Keratinocyte (primary cell): ENCODE measurements around the gene ABCD1. TPM values are rescaled to one million over a fixed set of nuclear protein-coding genes. Genes with fewer than 3 reads are reported as not detected.

Experiments used
- DNase-seq: peaks from one replicate; pipeline ENCODE4 v3.0.0-alpha.2; 2011; ENCODE audit warnings: low read depth, missing footprints, low spot score
- FAIRE-seq: peaks from 2 replicates; lab custom pipeline; 2011; peaks lifted over from hg19 to GRCh38; lab: Jason Lieb, UNC
- H2AFZ ChIP-seq: 2 replicates; pipeline ENCODE4 v1.6.0; 2012; ENCODE audit warnings: low read length, control low read depth, inconsistent platforms; ENCODE audit not compliant: control insufficient read depth
- H3K27ac ChIP-seq: 2 replicates; pipeline ENCODE4 v1.5.1; 2011; ENCODE audit warnings: low read length; ENCODE audit not compliant: control insufficient read depth, insufficient read depth
- H3K27me3 ChIP-seq: 3 replicates; pipeline ENCODE4 v1.6.0; 2011; ENCODE audit warnings: low read length; ENCODE audit not compliant: control insufficient read depth, insufficient read depth; ENCODE audit errors: extremely low read depth
- H3K36me3 ChIP-seq, 2 experiments: 2 replicates in 1 of 2; 3 replicates in 1 of 2; pipeline ENCODE4 v1.5.1; 2011; ENCODE audit warnings: low read length in 2 of 2, mild to moderate bottlenecking in 1 of 2; ENCODE audit not compliant: control insufficient read depth in 2 of 2, insufficient read depth in 2 of 2; ENCODE audit errors: extremely low read depth in 1 of 2
- H3K4me1 ChIP-seq: 3 replicates; pipeline ENCODE4 v1.5.1; 2011; ENCODE audit warnings: low read length; ENCODE audit not compliant: control insufficient read depth, insufficient read depth; ENCODE audit errors: extremely low read depth
- H3K4me2 ChIP-seq: 3 replicates; pipeline ENCODE4 v1.6.0; 2011; ENCODE audit warnings: low read depth, low read length; ENCODE audit not compliant: control insufficient read depth, insufficient read depth; ENCODE audit errors: extremely low read depth
- H3K4me3 ChIP-seq, 3 experiments: fragments of 200-600 bp in 1 of 3; sonication (generic) in 1 of 3; 2 replicates in 2 of 3; 3 replicates in 1 of 3; pipeline ENCODE4 v1.5.1; 2011 to 2016; ENCODE audit warnings: low read length in 3 of 3, mild to moderate bottlenecking in 3 of 3, control low read depth in 2 of 3, inconsistent platforms in 1 of 3, low read depth in 1 of 3, mixed read lengths in 1 of 3, mixed run types in 1 of 3, moderate library complexity in 1 of 3; ENCODE audit not compliant: control insufficient read depth in 2 of 3, insufficient read depth in 2 of 3; ENCODE audit errors: extremely low read depth in 1 of 3
- H3K79me2 ChIP-seq: 2 replicates; pipeline ENCODE4 v1.6.0; 2012; ENCODE audit warnings: low read length; ENCODE audit not compliant: control insufficient read depth, insufficient read depth
- H3K9ac ChIP-seq: 3 replicates; pipeline ENCODE4 v1.6.0; 2011; ENCODE audit warnings: low read length; ENCODE audit not compliant: control insufficient read depth, insufficient read depth; ENCODE audit errors: extremely low read depth
- H3K9me1 ChIP-seq: 3 replicates; pipeline ENCODE4 v1.6.0; 2011; ENCODE audit warnings: low read length; ENCODE audit not compliant: control insufficient read depth, insufficient read depth; ENCODE audit errors: extremely low read depth
- H3K9me3 ChIP-seq: 2 replicates; pipeline ENCODE4 v1.5.1; 2012; ENCODE audit warnings: low read depth, low read length; ENCODE audit not compliant: control insufficient read depth
- H4K20me1 ChIP-seq: 3 replicates; pipeline ENCODE4 v1.6.0; 2011; ENCODE audit warnings: low read length; ENCODE audit not compliant: control insufficient read depth, insufficient read depth; ENCODE audit errors: extremely low read depth
- EZH2 ChIP-seq: IDR thresholded peaks from one replicate; pipeline ENCODE4 v1.6.1; 2012; ENCODE audit warnings: inconsistent platforms, mild to moderate bottlenecking, low read length, moderate library complexity
- dilution Hi-C: fragments of 300-500 bp; cut with MboI; formaldehyde crosslinking; loops from one replicate; pipeline ENCODE4 v1.7.0; 2020; ENCODE audit warnings: low sequenced_read_pairs; ENCODE audit not compliant: extremely low pct_ligation_motif_present
- polyA plus RNA-seq, 5 experiments: library from polyadenylated mRNA; depleted of rRNA in 3 of 5; stranded (reverse) in 3 of 5; stranded (forward) in 1 of 5; unstranded in 1 of 5; fragments of >200 nt; gene quantifications; 1 replicate in 1 of 5; 2 replicates in 3 of 5; 3 replicates in 1 of 5; pipeline versions ENCODE4 v1.2.1 to v1.2.3, GENCODE V29; 2011 to 2012; ENCODE audit warnings: missing spikeins in 2 of 5, low read depth in 1 of 5, low replicate concordance in 1 of 5
- TF ChIP-seq, protein P1 (sequence below), 3 experiments: IDR thresholded peaks in 1 of 3; conservative IDR thresholded peaks in 1 of 3; optimal IDR thresholded peaks in 1 of 3; 2 replicates in 2 of 3; 3 replicates in 1 of 3; pipeline versions ENCODE3 to v1.5.1; 2011; ENCODE audit warnings: low read length in 3 of 3, mild to moderate bottlenecking in 3 of 3, moderate library complexity in 2 of 3, control low read depth in 1 of 3, inconsistent platforms in 1 of 3; ENCODE audit not compliant: insufficient read depth in 2 of 3; ENCODE audit errors: extremely low read depth in 1 of 3

ABCD1 gene
- polyA plus RNA-seq, 1 donor (not counting 4 experiments of a cell fraction or from before 2014, with no cell fraction given) = 0.81 TPM

GRCh38 chrX:153784325-153784967 is 59.8 kb downstream of the ABCD1 start:
- FAIRE-seq (no peak), DNase-seq (no peak)
- Histone ChIP-seq H3K4me2 (no peak overlapping the region), H3K9ac (no peak overlapping the region), H3K4me3 (no peak overlapping the region), H3K9me3 (no peaks in the 10 kb centered on the region), H3K36me3 (peaks cover 0 to 2% of the 10 kb centered on the region in 2 experiments), H3K27ac (no peak overlapping the region), H3K4me1 (peaks cover 2% of the 10 kb centered on the region), H2AFZ (no peak overlapping the region), H3K27me3 (no peaks in the 10 kb centered on the region), H3K9me1 (no peaks in the 10 kb centered on the region), H4K20me1 (no peaks in the 10 kb centered on the region), H3K79me2 (no peaks in the 10 kb centered on the region)
- TF ChIP-seq EZH2 = no peak
- dilution Hi-C loops = no loop called here

DNA sequence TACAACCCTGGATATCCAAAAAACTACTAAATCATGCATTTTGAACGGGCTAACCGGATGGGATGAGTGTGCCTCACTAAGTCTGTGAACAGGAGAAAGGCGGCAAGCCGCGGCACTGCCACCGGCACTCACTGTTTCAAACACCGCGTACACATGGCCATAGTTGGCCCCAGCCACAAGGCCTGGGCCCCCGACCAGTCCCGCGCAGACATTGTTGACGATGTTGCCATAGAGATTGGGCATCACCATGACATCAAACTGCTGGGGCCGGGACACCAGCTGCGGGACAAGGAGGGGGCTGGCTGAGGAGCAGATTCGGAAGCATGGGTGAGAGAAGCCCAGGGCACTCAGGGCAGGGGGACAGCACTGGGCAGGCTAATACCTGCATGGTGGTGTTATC is 62.0 kb downstream of the ABCD1 start:
- Histone ChIP-seq H3K4me2 (no peak overlapping the region), H3K27ac (no peak overlapping the region), H3K36me3 (peaks cover 0 to 7% of the 10 kb centered on the region in 2 experiments), H3K27me3 (no peaks in the 10 kb centered on the region), H3K9ac (no peak overlapping the region), H2AFZ (no peak overlapping the region), H3K79me2 (peaks cover 3% of the 10 kb centered on the region), H3K9me3 (no peaks in the 10 kb centered on the region), H3K9me1 (no peaks in the 10 kb centered on the region), H4K20me1 (no peaks in the 10 kb centered on the region), H3K4me3 (no peak overlapping the region), H3K4me1 (peaks cover 8% of the 10 kb centered on the region)
- DNase-seq (no peak), FAIRE-seq (no peak)
- dilution Hi-C loops = no loop called here
- TF ChIP-seq EZH2 = no peak

- no peak overlapping the region for H3K9ac ChIP-seq
- TF ChIP-seq, protein P1, sequence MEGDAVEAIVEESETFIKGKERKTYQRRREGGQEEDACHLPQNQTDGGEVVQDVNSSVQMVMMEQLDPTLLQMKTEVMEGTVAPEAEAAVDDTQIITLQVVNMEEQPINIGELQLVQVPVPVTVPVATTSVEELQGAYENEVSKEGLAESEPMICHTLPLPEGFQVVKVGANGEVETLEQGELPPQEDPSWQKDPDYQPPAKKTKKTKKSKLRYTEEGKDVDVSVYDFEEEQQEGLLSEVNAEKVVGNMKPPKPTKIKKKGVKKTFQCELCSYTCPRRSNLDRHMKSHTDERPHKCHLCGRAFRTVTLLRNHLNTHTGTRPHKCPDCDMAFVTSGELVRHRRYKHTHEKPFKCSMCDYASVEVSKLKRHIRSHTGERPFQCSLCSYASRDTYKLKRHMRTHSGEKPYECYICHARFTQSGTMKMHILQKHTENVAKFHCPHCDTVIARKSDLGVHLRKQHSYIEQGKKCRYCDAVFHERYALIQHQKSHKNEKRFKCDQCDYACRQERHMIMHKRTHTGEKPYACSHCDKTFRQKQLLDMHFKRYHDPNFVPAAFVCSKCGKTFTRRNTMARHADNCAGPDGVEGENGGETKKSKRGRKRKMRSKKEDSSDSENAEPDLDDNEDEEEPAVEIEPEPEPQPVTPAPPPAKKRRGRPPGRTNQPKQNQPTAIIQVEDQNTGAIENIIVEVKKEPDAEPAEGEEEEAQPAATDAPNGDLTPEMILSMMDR (optimal IDR thresholded peaks at IDR 0.05 in 1 of 3, IDR thresholded peaks at IDR 0.05 in 1 of 3, conservative IDR thresholded peaks at IDR 0.05 in 1 of 3; ENCODE audit: extremely low read depth in 1 of 3, insufficient read depth in 2 of 3, low read length in 3 of 3) = no peak
- dilution Hi-C loops = no loop called here
- H3K4me1 ChIP-seq = peaks cover 14% of the 10 kb centered on the region
- H2AFZ ChIP-seq = no peak overlapping the region
- no peak overlapping the region for H3K27ac ChIP-seq
- DNase-seq = no peak
- H4K20me1 ChIP-seq = no peaks in the 10 kb centered on the region
- no peaks in the 10 kb centered on the region for H3K9me1 ChIP-seq
- no peak overlapping the region for H3K4me2 ChIP-seq
- no peak overlapping the region for H3K4me3 ChIP-seq
- H3K79me2 ChIP-seq = peaks cover 21% of the 10 kb centered on the region
- H3K27me3 ChIP-seq = no peaks in the 10 kb centered on the region
- H3K36me3 ChIP-seq = peaks cover 0 to 7% of the 10 kb centered on the region in 2 experiments
- no peaks in the 10 kb centered on the region for H3K9me3 ChIP-seq
- FAIRE-seq = no peak
Measured at GRCh38 chrX:153789654-153790053, 65.0 kb downstream of the ABCD1 start.
